Smooth muscle cell (in vitro differentiated cells): ENCODE data around the gene ZNF175. TPM values are rescaled to one million over a fixed set of nuclear protein-coding genes. Genes with fewer than 3 reads are reported as not detected.

Source experiments
- DNase-seq: peaks from one replicate; lab custom pipeline; 2025; ENCODE audit not compliant: unreplicated experiment; lab: John Stamatoyannopoulos, UW
- H2AFZ ChIP-seq: fragments of 200-600 bp; sonication (generic); 2 replicates; pipeline ENCODE4 v1.6.0; 2016; ENCODE audit warnings: antibody characterized with exemption, low read depth, mild to moderate bottlenecking
- H3F3A ChIP-seq: fragments of 200-600 bp; sonication (generic); 2 replicates; pipeline ENCODE4 v1.6.0; 2017; ENCODE audit warnings: antibody characterized with exemption, low read depth
- H3K27ac ChIP-seq: fragments of 200-600 bp; sonication (generic); 2 replicates; pipeline ENCODE4 v1.5.1; 2016; ENCODE audit warnings: low read depth, mild to moderate bottlenecking
- H3K27me3 ChIP-seq: fragments of 200-600 bp; sonication (generic); 2 replicates; pipeline ENCODE4 v1.6.1; 2016; ENCODE audit warnings: low read depth, mild to moderate bottlenecking
- H3K36me3 ChIP-seq: fragments of 200-600 bp; sonication (generic); 2 replicates; pipeline ENCODE4 v1.5.1; 2016; ENCODE audit warnings: low read depth
- H3K4me1 ChIP-seq: fragments of 200-600 bp; sonication (generic); 2 replicates; pipeline ENCODE4 v1.5.1; 2016; ENCODE audit warnings: low read depth
- H3K4me2 ChIP-seq: fragments of 200-600 bp; sonication (generic); 2 replicates; pipeline ENCODE4 v1.6.0; 2016; ENCODE audit warnings: mild to moderate bottlenecking
- H3K4me3 ChIP-seq: fragments of 200-600 bp; sonication (generic); 2 replicates; pipeline ENCODE4 v1.5.1; 2016; ENCODE audit warnings: mild to moderate bottlenecking
- H3K79me2 ChIP-seq: fragments of 200-600 bp; sonication (generic); 2 replicates; pipeline ENCODE4 v1.6.0; 2016; ENCODE audit warnings: low read depth, mild to moderate bottlenecking
- H3K9ac ChIP-seq: fragments of 200-600 bp; sonication (generic); 2 replicates; pipeline ENCODE4 v1.6.0; 2016; ENCODE audit warnings: low read depth
- H3K9me3 ChIP-seq: fragments of 200-600 bp; sonication (generic); replicated peaks from 2 replicates; pipeline ENCODE4 v1.5.1; 2016; ENCODE audit warnings: low read depth
- H4K20me1 ChIP-seq: fragments of 200-600 bp; sonication (generic); 2 replicates; pipeline ENCODE4 v1.6.0; 2016; ENCODE audit warnings: low read depth
- CTCF ChIP-seq: fragments of 200-600 bp; sonication (generic); IDR thresholded peaks from 2 replicates; pipeline ENCODE4 v1.5.1; 2017; ENCODE audit warnings: borderline replicate concordance, mild to moderate bottlenecking, antibody characterized with exemption; ENCODE audit not compliant: insufficient read depth, poor library complexity, severe bottlenecking
- WGBS: methylation state at CpG from one replicate; pipeline ENCODE4 v1.1.7; 2016; ENCODE audit warnings: low lambda C conversion rate; 5-methylcytosine and 5-hydroxymethylcytosine counted together
- polyA plus RNA-seq: library from polyadenylated mRNA; unstranded; fragments of >200 nt; fragmentation: Nextera tagmentation; extraction: Ambion mirVana; gene quantifications from 2 replicates; pipeline ENCODE4 v1.2.1, GENCODE V29; 2016
- total RNA-seq: library from RNA; depleted of rRNA; stranded (reverse); fragments of >200 nt; gene quantifications from 2 replicates; pipeline ENCODE4 v1.2.3, GENCODE V29; 2014

Gene ZNF175
- total and polyA plus RNA-seq, 2 experiments from 2014 or later: 1.1 to 3.6 TPM

GRCh38 chr19:51548213-51548651 lies 22.9 kb upstream of the ZNF175 start:
- no peaks in the 10 kb centered on the region for H3K9me3 ChIP-seq
- H3K79me2 ChIP-seq: no peaks in the 10 kb centered on the region
- H3K27ac ChIP-seq: no peak overlapping the region
- TF ChIP-seq CTCF: no peak
- H2AFZ ChIP-seq: no peak overlapping the region
- no peaks in the 10 kb centered on the region for H3F3A ChIP-seq
- no peak overlapping the region for H3K4me2 ChIP-seq
- DNase-seq: no peak
- no peaks in the 10 kb centered on the region for H4K20me1 ChIP-seq
- no peaks in the 10 kb centered on the region for H3K27me3 ChIP-seq
- no peaks in the 10 kb centered on the region for H3K4me1 ChIP-seq
- H3K4me3 ChIP-seq: no peak overlapping the region
- WGBS: 78% methylated on average over 5 of the region's 5 CpGs
- no peaks in the 10 kb centered on the region for H3K36me3 ChIP-seq
- no peak overlapping the region for H3K9ac ChIP-seq

DNA sequence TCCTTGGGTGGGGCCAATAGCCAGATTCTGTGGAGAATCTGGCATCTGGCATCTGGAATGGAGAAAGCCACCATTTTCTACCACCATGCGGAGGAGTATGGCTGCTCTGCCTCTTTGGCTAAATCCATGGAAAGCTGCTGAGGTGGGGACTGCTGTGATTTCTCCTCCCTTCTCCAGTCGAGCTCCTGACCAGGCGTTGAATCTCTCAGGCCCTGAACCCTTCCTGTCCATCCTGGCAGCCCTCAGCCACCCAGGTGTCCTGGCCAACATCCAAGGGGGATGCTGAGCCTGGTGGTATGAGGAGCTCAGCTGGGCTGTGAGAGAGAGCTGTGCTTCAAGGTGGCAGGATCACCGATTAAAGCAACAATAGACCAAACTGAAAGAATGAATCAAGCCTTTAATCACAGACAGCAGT lies 22.2 kb upstream of the ZNF175 start:
- Histone ChIP-seq H4K20me1 (no peaks in the 10 kb centered on the region), H3F3A (no peaks in the 10 kb centered on the region), H3K9me3 (no peaks in the 10 kb centered on the region), H3K27ac (no peak overlapping the region), H3K27me3 (no peaks in the 10 kb centered on the region), H3K4me2 (no peak overlapping the region), H3K4me1 (no peaks in the 10 kb centered on the region), H2AFZ (no peak overlapping the region), H3K4me3 (no peak overlapping the region), H3K9ac (no peak overlapping the region), H3K36me3 (no peaks in the 10 kb centered on the region), H3K79me2 (no peaks in the 10 kb centered on the region)
- no peak for DNase-seq
- WGBS: 63% methylated on average over 4 of the region's 4 CpGs
- TF ChIP-seq CTCF: no peak

DNA sequence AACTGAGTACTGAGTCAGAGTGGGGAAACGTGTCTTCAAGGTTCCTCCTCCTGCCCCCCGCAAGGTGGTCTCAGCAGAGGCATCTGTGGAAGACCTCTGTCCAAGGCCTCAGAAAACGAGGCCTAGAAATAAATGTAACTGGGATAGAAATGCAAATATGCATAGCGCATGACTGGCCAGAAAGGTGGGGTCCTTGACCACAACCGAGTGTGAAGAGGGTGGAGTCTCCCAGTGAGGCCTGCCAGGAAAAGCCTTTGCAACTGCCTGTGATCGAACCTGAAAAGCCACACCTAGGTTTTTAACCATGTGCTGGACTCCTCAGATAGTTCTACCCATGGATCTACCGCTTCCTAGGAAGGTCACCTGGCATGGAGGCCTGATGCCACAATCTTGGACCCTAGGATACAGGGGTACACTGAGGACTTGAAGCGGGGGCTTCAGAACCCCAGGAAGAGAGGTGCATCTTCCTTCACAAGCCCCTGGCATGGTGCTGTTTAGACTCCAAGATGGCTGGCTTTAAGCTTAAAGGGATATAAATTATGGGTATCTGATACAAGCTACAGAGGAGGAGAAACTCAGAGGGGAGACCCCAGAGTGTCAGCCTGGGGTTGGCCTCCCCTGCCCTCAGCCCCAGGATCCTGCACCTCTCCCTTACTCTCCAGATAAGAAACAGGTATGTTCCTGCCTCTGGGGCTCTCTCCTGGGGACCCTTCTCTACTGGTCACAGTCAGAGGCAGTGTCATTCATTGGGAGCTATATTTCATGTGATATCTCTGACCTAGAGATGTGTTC lies 21.4 kb upstream of the ZNF175 start:
- Histone ChIP-seq H3K9me3 (no peaks in the 10 kb centered on the region), H3K9ac (no peak overlapping the region), H3K27me3 (no peaks in the 10 kb centered on the region), H3K4me1 (no peaks in the 10 kb centered on the region), H2AFZ (no peak overlapping the region), H4K20me1 (no peaks in the 10 kb centered on the region), H3K27ac (no peak overlapping the region), H3K79me2 (no peaks in the 10 kb centered on the region), H3K4me3 (no peak overlapping the region), H3F3A (no peaks in the 10 kb centered on the region), H3K36me3 (no peaks in the 10 kb centered on the region), H3K4me2 (no peak overlapping the region)
- TF ChIP-seq CTCF: no peak
- 66% methylated on average over 8 of the region's 8 CpGs for WGBS
- DNase-seq: no peak
